GM23248 (cell line): ENCODE results near the gene LRRC36. TPM values are rescaled to one million over a fixed set of nuclear protein-coding genes. Genes with fewer than 3 reads are reported as not detected.

Experiments
- DNase-seq: peaks from one replicate; pipeline ENCODE4 v3.0.0-alpha.2; 2015
- H2AFZ ChIP-seq: fragments of 200-600 bp; sonication (generic); 2 replicates; pipeline ENCODE4 v1.6.1; 2016; ENCODE audit warnings: antibody characterized with exemption
- H3F3A ChIP-seq: fragments of 200-600 bp; sonication (generic); 2 replicates; pipeline ENCODE4 v1.6.1; 2016; ENCODE audit warnings: mild to moderate bottlenecking, antibody characterized with exemption, mixed run types; ENCODE audit not compliant: insufficient read depth
- H3K27ac ChIP-seq: fragments of 200-600 bp; sonication (generic); 2 replicates; pipeline ENCODE4 v1.5.1; 2016; ENCODE audit warnings: mild to moderate bottlenecking
- H3K27me3 ChIP-seq: fragments of 200-600 bp; sonication (generic); replicated peaks from 2 replicates; pipeline ENCODE4 v1.6.1; 2016; ENCODE audit warnings: mild to moderate bottlenecking; ENCODE audit not compliant: insufficient read depth
- H3K36me3 ChIP-seq: fragments of 200-600 bp; sonication (generic); 2 replicates; pipeline ENCODE4 v1.6.1; 2016; ENCODE audit warnings: low read depth, mild to moderate bottlenecking
- H3K4me1 ChIP-seq: fragments of 200-600 bp; sonication (generic); 2 replicates; pipeline ENCODE4 v1.6.1; 2016; ENCODE audit warnings: mild to moderate bottlenecking; ENCODE audit not compliant: insufficient read depth
- H3K4me2 ChIP-seq: fragments of 200-600 bp; sonication (generic); one replicate; pipeline ENCODE4 v1.6.1; 2016; ENCODE audit warnings: mild to moderate bottlenecking; ENCODE audit not compliant: unreplicated experiment
- H3K4me3 ChIP-seq: fragments of 200-600 bp; sonication (generic); 2 replicates; pipeline ENCODE4 v1.5.1; 2016; ENCODE audit warnings: mild to moderate bottlenecking
- H3K79me2 ChIP-seq: fragments of 200-600 bp; sonication (generic); 2 replicates; pipeline ENCODE4 v1.6.1; 2016; ENCODE audit warnings: mild to moderate bottlenecking; ENCODE audit not compliant: insufficient read depth
- H3K9ac ChIP-seq: fragments of 200-600 bp; sonication (generic); 2 replicates; pipeline ENCODE4 v1.6.1; 2016; ENCODE audit warnings: mild to moderate bottlenecking
- H3K9me2 ChIP-seq: fragments of 200-600 bp; sonication (generic); 2 replicates; pipeline ENCODE4 v1.6.1; 2016; ENCODE audit warnings: mixed run types, mild to moderate bottlenecking, moderate library complexity; ENCODE audit not compliant: insufficient read depth
- H3K9me3 ChIP-seq: fragments of 200-600 bp; sonication (generic); one replicate; pipeline ENCODE4 v1.6.1; 2017; ENCODE audit warnings: low read depth
- H4K20me1 ChIP-seq: fragments of 200-600 bp; sonication (generic); 2 replicates; pipeline ENCODE4 v1.6.0; 2016; ENCODE audit not compliant: insufficient read depth
- EZH2 ChIP-seq: fragments of 200-600 bp; sonication (generic); IDR thresholded peaks from 2 replicates; pipeline ENCODE4 v1.6.1; 2018; ENCODE audit warnings: antibody characterized with exemption, mild to moderate bottlenecking; ENCODE audit not compliant: insufficient read depth, poor library complexity, severe bottlenecking
- EZH2phosphoT487 ChIP-seq: fragments of 200-600 bp; sonication (generic); IDR thresholded peaks from 2 replicates; pipeline ENCODE4 v1.6.1; 2018; ENCODE audit warnings: antibody characterized with exemption, moderate library complexity, mild to moderate bottlenecking, low read depth; ENCODE audit not compliant: insufficient read depth
- WGBS, 2 experiments: methylation state at CpG; one replicate each; pipeline ENCODE4 v1.1.6; 2015 to 2017; ENCODE audit warnings: low lambda C conversion rate in 2 of 2, low coverage in 1 of 2; ENCODE audit errors: missing lambda C conversion rate in 2 of 2; 5-methylcytosine and 5-hydroxymethylcytosine counted together
- in situ Hi-C: fragments of 300-500 bp; cut with MboI; formaldehyde crosslinking; loops from 2 replicates; pipeline ENCODE4 v1.15.0; 2020
- polyA plus RNA-seq: library from polyadenylated mRNA; unstranded; fragments of >200 nt; fragmentation: Nextera tagmentation; extraction: Ambion mirVana; gene quantifications from 2 replicates; pipeline ENCODE4 v1.2.1, GENCODE V29; 2016
- total RNA-seq: library from RNA; depleted of rRNA; stranded (reverse); fragments of >200 nt; shearing (Covaris generic); gene quantifications from 2 replicates; pipeline ENCODE4 v1.2.3, GENCODE V29; 2014

The LRRC36 gene
- total and polyA plus RNA-seq, 2 experiments from 2014 or later, result not detected

- Histone ChIP-seq H3K36me3 (no peaks in the 10 kb centered on the region), H3K27me3 (no peaks in the 10 kb centered on the region), H3K4me1 (no peaks in the 10 kb centered on the region), H3K9ac (no peak overlapping the region), H3K4me2 (no peak overlapping the region), H3K4me3 (no peak overlapping the region), H3F3A (no peaks in the 10 kb centered on the region), H3K27ac (no peak overlapping the region), H3K79me2 (no peaks in the 10 kb centered on the region), H2AFZ (no peak overlapping the region), H3K9me2 (no peaks in the 10 kb centered on the region), H3K9me3 (no peaks in the 10 kb centered on the region), H4K20me1 (no peaks in the 10 kb centered on the region)
- TF ChIP-seq EZH2phosphoT487 (no peak), EZH2 (no peak)
- WGBS, 2 experiments, result 40 to 62% methylated on average over 1 of the region's 1 CpG
- DNase-seq, result no peak
- in situ Hi-C loops, result no loop called here
These were observed 9.5 kb downstream of the LRRC36 start for GRCh38 chr16:67336116-67336515.

- no peak overlapping the region for H3K4me2 ChIP-seq
- no peak overlapping the region for H2AFZ ChIP-seq
- no peaks in the 10 kb centered on the region for H4K20me1 ChIP-seq
- H3K9ac ChIP-seq, result no peak overlapping the region
- H3K36me3 ChIP-seq, result no peaks in the 10 kb centered on the region
- H3K4me1 ChIP-seq, result no peaks in the 10 kb centered on the region
- H3F3A ChIP-seq, result no peaks in the 10 kb centered on the region
- WGBS, 2 experiments, result 87 to 93% methylated on average over 1 of the region's 1 CpG
- no peaks in the 10 kb centered on the region for H3K27me3 ChIP-seq
- H3K27ac ChIP-seq, result no peak overlapping the region
- no peaks in the 10 kb centered on the region for H3K79me2 ChIP-seq
- peak; percentile 15 for DNase-seq
- no peaks in the 10 kb centered on the region for H3K9me2 ChIP-seq
- in situ Hi-C loops, result no loop called here
- no peak overlapping the region for H3K4me3 ChIP-seq
- H3K9me3 ChIP-seq, result no peaks in the 10 kb centered on the region
- no peak for TF ChIP-seq EZH2
- no peak for TF ChIP-seq EZH2phosphoT487
These were observed 10.0 kb downstream of the LRRC36 start for GRCh38 chr16:67336648-67337047.

GRCh38 chr16:67339453-67339852 lies 12.8 kb downstream of the LRRC36 start:
- no peaks in the 10 kb centered on the region for H3K9me2 ChIP-seq
- TF ChIP-seq EZH2phosphoT487 (no peak), EZH2 (no peak)
- H3K27ac ChIP-seq, result no peak overlapping the region
- H3K27me3 ChIP-seq, result no peaks in the 10 kb centered on the region
- no peak overlapping the region for H3K9ac ChIP-seq
- H3K4me1 ChIP-seq, result no peaks in the 10 kb centered on the region
- H3F3A ChIP-seq, result no peaks in the 10 kb centered on the region
- WGBS, 2 experiments, result 17 to 24% methylated on average over 2 of the region's 2 CpGs
- no peaks in the 10 kb centered on the region for H3K9me3 ChIP-seq
- no peak overlapping the region for H2AFZ ChIP-seq
- H4K20me1 ChIP-seq, result no peaks in the 10 kb centered on the region
- H3K79me2 ChIP-seq, result no peaks in the 10 kb centered on the region
- DNase-seq, result peak; percentile 42
- no peak overlapping the region for H3K4me3 ChIP-seq
- in situ Hi-C loops, result no loop called here
- H3K36me3 ChIP-seq, result no peaks in the 10 kb centered on the region
- H3K4me2 ChIP-seq, result no peak overlapping the region

- H3K9me2 ChIP-seq, result no peaks in the 10 kb centered on the region
- H3K27me3 ChIP-seq, result no peaks in the 10 kb centered on the region
- H3F3A ChIP-seq, result no peaks in the 10 kb centered on the region
- H3K4me2 ChIP-seq, result no peak overlapping the region
- H3K9me3 ChIP-seq, result no peaks in the 10 kb centered on the region
- no peak overlapping the region for H3K27ac ChIP-seq
- no peak overlapping the region for H3K4me3 ChIP-seq
- H3K79me2 ChIP-seq, result no peaks in the 10 kb centered on the region
- no peak overlapping the region for H2AFZ ChIP-seq
- DNase-seq, result no peak
- in situ Hi-C loops, result no loop called here
- TF ChIP-seq EZH2phosphoT487, result no peak
- TF ChIP-seq EZH2, result no peak
- no peaks in the 10 kb centered on the region for H3K36me3 ChIP-seq
- no peak overlapping the region for H3K9ac ChIP-seq
- no peaks in the 10 kb centered on the region for H3K4me1 ChIP-seq
- no peaks in the 10 kb centered on the region for H4K20me1 ChIP-seq
- WGBS, 2 experiments, result 86 to 88% methylated on average over 3 of the region's 3 CpGs
These were observed 14.6 kb downstream of the LRRC36 start for GRCh38 chr16:67341250-67341649.

GRCh38 chr16:67342616-67343015 lies 16.0 kb downstream of the LRRC36 start:
- Histone ChIP-seq H3K9ac (no peak overlapping the region), H2AFZ (no peak overlapping the region), H4K20me1 (no peaks in the 10 kb centered on the region), H3K4me1 (no peaks in the 10 kb centered on the region), H3K36me3 (no peaks in the 10 kb centered on the region), H3K27ac (no peak overlapping the region), H3K4me2 (no peak overlapping the region), H3K9me3 (no peaks in the 10 kb centered on the region), H3K27me3 (no peaks in the 10 kb centered on the region), H3K9me2 (no peaks in the 10 kb centered on the region), H3K79me2 (no peaks in the 10 kb centered on the region), H3F3A (no peaks in the 10 kb centered on the region), H3K4me3 (no peak overlapping the region)
- in situ Hi-C loops, result no loop called here
- 87 to 88% methylated on average over 4 of the region's 4 CpGs for WGBS, 2 experiments
- DNase-seq, result no peak
- TF ChIP-seq EZH2 (no peak), EZH2phosphoT487 (no peak)
